ENCODE data around the gene TOE1. TPM values are rescaled to one million over a fixed set of nuclear protein-coding genes. Genes with fewer than 3 reads are reported as not detected.

The TOE1 gene
- total and polyA plus RNA-seq, 12 donors = 3.3 to 17.7 (median 10.1) TPM

GRCh38 chr1:45346473-45346872 lies 6.5 kb downstream of the TOE1 start:
- Histone ChIP-seq H3K4me3 (no peak overlapping the region), H3K9me3 (replicated peaks in 1 of 3) (no peaks in the 10 kb centered on the region), H3K27me3 (no peaks in the 10 kb centered on the region), H3K4me1 (replicated peaks in 1 of 2) (peaks cover 12 to 21% of the 10 kb centered on the region in 2 donors), H3K27ac (no peak overlapping the region), H3K36me3 (replicated peaks in 1 of 2) (peaks cover 0 to 38% of the 10 kb centered on the region in 2 donors)
- intact Hi-C loops (cut with DNase I) = loop anchor here in 1 of 2 donors (10.0 kb wide), 1 partner anchor 218 kb away; no protein-coding TSS in a partner anchor
- WGBS, 4 donors = 89 to 95% (median 92%) methylated on average over 2 of the region's 2 CpGs
- peak in 1 of 7 donors; percentile 31 for DNase-seq
- TF ChIP-seq, protein P1, sequence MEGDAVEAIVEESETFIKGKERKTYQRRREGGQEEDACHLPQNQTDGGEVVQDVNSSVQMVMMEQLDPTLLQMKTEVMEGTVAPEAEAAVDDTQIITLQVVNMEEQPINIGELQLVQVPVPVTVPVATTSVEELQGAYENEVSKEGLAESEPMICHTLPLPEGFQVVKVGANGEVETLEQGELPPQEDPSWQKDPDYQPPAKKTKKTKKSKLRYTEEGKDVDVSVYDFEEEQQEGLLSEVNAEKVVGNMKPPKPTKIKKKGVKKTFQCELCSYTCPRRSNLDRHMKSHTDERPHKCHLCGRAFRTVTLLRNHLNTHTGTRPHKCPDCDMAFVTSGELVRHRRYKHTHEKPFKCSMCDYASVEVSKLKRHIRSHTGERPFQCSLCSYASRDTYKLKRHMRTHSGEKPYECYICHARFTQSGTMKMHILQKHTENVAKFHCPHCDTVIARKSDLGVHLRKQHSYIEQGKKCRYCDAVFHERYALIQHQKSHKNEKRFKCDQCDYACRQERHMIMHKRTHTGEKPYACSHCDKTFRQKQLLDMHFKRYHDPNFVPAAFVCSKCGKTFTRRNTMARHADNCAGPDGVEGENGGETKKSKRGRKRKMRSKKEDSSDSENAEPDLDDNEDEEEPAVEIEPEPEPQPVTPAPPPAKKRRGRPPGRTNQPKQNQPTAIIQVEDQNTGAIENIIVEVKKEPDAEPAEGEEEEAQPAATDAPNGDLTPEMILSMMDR (IDR thresholded peaks at IDR 0.05) = no peak
- TF ChIP-seq POLR2A (IDR thresholded peaks at IDR 0.05) = no peak

DNA sequence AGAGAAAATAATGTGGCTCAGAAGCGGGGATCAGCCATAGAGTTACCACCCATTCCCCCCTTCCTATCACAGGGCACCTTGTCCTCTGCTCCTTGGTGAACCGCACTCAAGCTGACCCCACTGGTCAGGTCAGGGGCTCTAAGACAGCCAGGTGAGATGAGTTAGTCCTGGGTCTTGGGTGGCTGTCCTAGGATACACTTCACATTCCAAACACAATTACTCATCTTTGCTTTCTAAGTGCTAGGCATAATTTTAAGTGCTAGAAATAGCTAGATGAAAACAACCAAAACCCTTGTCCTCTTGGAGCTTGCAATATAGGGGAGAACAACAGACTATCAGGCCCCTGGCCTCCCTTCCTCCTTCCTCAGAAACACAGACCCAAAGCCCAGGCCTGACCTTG lies 8.1 kb downstream of the TOE1 start:
- intact Hi-C loops (cut with DNase I) = loop anchor here in 1 of 2 donors (10.0 kb wide), 1 partner anchor 217 kb away; no protein-coding TSS in a partner anchor
- 75 to 89% (median 87%) methylated on average over 2 of the region's 2 CpGs for WGBS, 4 donors

DNA sequence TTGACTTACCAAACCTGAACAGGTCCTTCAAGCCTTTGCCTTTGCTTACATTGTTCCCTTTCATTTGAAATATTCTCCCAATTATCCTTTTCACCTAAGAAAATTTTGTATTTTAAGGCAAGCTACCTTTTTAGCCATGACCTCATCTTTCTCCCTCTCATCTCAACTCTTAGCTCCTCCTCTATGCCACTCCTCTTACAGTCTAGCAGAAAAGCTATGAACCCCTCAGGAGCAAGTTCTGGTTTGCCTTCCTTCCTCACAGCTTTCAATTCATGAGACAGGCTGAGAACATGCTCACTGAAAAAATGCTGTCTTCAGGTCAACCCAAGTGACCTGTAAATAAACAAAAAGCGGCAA lies 8.6 kb downstream of the TOE1 start:
- Histone ChIP-seq H3K4me3 (no peak overlapping the region), H3K9me3 (replicated peaks in 1 of 3) (no peaks in the 10 kb centered on the region), H3K27me3 (no peaks in the 10 kb centered on the region), H3K4me1 (replicated peaks in 1 of 2) (peaks cover 11 to 16% of the 10 kb centered on the region in 2 donors), H3K36me3 (replicated peaks in 1 of 2) (peaks cover 0 to 17% of the 10 kb centered on the region in 2 donors), H3K27ac (peak overlapping the region in 4 of 5 donors; percentile 50 to 67 (median 54))
- no peak for TF ChIP-seq POLR2A (IDR thresholded peaks at IDR 0.05)
- TF ChIP-seq, protein P1 (IDR thresholded peaks at IDR 0.05) = no peak
- 17 to 30% (median 21%) methylated on average over 1 of the region's 1 CpG for WGBS, 4 donors
- DNase-seq = no peak
- intact Hi-C loops (cut with DNase I) = loop anchor here in 1 of 2 donors (10.0 kb wide), 1 partner anchor 216 kb away; no protein-coding TSS in a partner anchor

More for the DNA sequence above, 8.1 kb downstream of the TOE1 start:
- no peaks in the 10 kb centered on the region for H3K27me3 ChIP-seq
- peaks cover 0 to 23% of the 10 kb centered on the region in 2 donors for H3K36me3 ChIP-seq (replicated peaks in 1 of 2)
- TF ChIP-seq POLR2A (IDR thresholded peaks at IDR 0.05) = no peak
- TF ChIP-seq, protein P1 (IDR thresholded peaks at IDR 0.05) = no peak
- no peak overlapping the region for H3K4me3 ChIP-seq
- peaks cover 11 to 16% of the 10 kb centered on the region in 2 donors for H3K4me1 ChIP-seq (replicated peaks in 1 of 2)
- H3K27ac ChIP-seq = peak overlapping the region in 3 of 5 donors; percentile 50 to 67 (median 53)
- no peak for DNase-seq
- no peaks in the 10 kb centered on the region for H3K9me3 ChIP-seq (replicated peaks in 1 of 3)

DNA sequence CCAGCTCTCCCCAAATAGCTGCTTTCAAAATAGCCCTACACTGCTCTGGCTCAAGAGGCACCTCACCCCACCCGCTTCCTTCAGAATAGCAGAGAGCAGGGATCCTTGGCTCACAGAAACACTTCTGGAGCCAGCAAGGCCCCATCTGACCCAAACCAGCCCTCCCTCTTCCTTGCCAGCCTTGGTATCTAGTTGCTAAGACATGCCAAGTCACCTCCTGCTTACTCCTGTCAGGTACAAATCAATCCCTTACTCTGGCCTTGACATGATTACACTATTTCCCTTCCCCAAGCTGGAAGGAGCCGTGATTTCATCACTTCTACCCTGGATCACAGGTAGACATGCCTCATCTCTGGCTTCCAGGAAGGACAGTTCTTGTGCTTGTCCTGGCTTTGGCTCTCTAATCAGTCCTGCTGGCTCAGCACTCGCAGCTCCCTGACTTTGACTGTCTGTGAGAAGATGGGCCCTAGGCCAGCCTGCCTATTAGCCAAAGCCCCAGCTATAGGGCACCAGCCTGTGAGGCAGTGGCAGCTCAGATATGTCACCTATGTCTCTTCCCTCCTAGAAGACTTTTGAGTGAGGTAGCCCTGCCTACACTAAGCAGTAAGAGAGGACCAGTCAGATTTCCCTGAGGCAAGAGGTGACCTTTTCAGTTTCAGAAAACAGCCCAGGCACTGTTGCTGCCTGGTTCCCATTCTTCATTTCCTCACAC lies 9.2 kb downstream of the TOE1 start:
- Histone ChIP-seq H3K36me3 (replicated peaks in 1 of 2) (peaks cover 0 to 12% of the 10 kb centered on the region in 2 donors), H3K9me3 (replicated peaks in 1 of 3) (no peaks in the 10 kb centered on the region), H3K4me1 (replicated peaks in 1 of 2) (peaks cover 11 to 16% of the 10 kb centered on the region in 2 donors), H3K4me3 (no peak overlapping the region), H3K27me3 (no peaks in the 10 kb centered on the region), H3K27ac (peak overlapping the region in 4 of 5 donors; percentile 50 to 67 (median 54))
- TF ChIP-seq, protein P1 (IDR thresholded peaks at IDR 0.05) = no peak
- TF ChIP-seq POLR2A (IDR thresholded peaks at IDR 0.05) = no peak
- intact Hi-C loops (cut with DNase I) = loop anchor here in 1 of 2 donors (10.0 kb wide), 1 partner anchor 216 kb away; no protein-coding TSS in a partner anchor
- WGBS, 4 donors = 18 to 28% (median 23%) methylated on average over 2 to 3 of the region's 3 CpGs
- peak in 6 of 7 donors; percentile 65 to 89 (median 78) for DNase-seq

Data from adrenal gland (tissue), 12 donors.